HCT116 (cell line): ENCODE results near the gene MTERF4.

Experiments used
- EZH2 ChIP-seq: fragments of 200-600 bp; sonication (generic); IDR thresholded peaks from 2 replicates; pipeline ENCODE4 v1.6.1; 2017; ENCODE audit warnings: antibody characterized with exemption, mixed run types
- POLR2A ChIP-seq: IDR thresholded peaks from 2 replicates; pipeline ENCODE4 v1.7.0; 2011; ENCODE audit warnings: borderline replicate concordance; ENCODE audit not compliant: insufficient read depth, insufficient read length; ENCODE audit errors: extremely low read depth
- POLR2AphosphoS5 ChIP-seq: IDR thresholded peaks from 2 replicates; pipeline ENCODE4 v1.6.1; 2011; ENCODE audit warnings: mild to moderate bottlenecking, low read depth, low read length, moderate library complexity
- TF ChIP-seq, protein P1 (sequence below), 3 experiments: fragments of 200-600 bp in 1 of 3; sonication (generic) in 1 of 3; IDR thresholded peaks in 2 of 3; conservative IDR thresholded peaks in 1 of 3; 2 replicates each; pipeline ENCODE4 v1.5.1; 2012 to 2017; ENCODE audit warnings: low read depth in 2 of 3, low read length in 2 of 3, antibody characterized with exemption in 1 of 3, borderline replicate concordance in 1 of 3, control low read depth in 1 of 3, mild to moderate bottlenecking in 1 of 3, mixed read lengths in 1 of 3, mixed run types in 1 of 3, moderate library complexity in 1 of 3; ENCODE audit not compliant: insufficient read depth in 1 of 3

DNA sequence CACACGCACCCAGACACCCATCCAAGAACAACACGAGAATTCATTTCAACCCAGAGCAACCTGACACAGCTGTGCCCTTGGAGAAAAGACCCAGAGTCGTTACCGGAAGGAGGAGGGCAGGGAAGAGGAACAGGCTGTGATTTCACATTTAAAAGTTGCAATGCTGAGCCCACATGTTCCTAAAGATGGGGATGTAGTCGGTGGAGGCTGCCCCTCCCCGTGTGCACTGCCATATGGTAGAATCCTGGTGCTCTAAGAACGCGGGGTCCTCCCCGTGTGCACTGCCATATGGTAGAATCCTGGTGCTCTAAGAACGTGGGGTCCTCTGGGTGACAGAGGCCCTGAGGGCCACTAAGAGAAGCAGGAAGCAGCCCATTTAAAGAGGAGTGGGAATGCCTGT, 10.9 kb downstream of the MTERF4 start:
- TF ChIP-seq, protein P1, sequence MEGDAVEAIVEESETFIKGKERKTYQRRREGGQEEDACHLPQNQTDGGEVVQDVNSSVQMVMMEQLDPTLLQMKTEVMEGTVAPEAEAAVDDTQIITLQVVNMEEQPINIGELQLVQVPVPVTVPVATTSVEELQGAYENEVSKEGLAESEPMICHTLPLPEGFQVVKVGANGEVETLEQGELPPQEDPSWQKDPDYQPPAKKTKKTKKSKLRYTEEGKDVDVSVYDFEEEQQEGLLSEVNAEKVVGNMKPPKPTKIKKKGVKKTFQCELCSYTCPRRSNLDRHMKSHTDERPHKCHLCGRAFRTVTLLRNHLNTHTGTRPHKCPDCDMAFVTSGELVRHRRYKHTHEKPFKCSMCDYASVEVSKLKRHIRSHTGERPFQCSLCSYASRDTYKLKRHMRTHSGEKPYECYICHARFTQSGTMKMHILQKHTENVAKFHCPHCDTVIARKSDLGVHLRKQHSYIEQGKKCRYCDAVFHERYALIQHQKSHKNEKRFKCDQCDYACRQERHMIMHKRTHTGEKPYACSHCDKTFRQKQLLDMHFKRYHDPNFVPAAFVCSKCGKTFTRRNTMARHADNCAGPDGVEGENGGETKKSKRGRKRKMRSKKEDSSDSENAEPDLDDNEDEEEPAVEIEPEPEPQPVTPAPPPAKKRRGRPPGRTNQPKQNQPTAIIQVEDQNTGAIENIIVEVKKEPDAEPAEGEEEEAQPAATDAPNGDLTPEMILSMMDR (IDR thresholded peaks at IDR 0.05 in 2 of 3, conservative IDR thresholded peaks at IDR 0.05 in 1 of 3; ENCODE audit: borderline replicate concordance in 1 of 3, insufficient read depth in 1 of 3, low read depth in 2 of 3, low read length in 2 of 3): no peak
- no peak for TF ChIP-seq POLR2AphosphoS5
- TF ChIP-seq POLR2A: no peak
- TF ChIP-seq EZH2: no peak
